HEK293 (cell line): ENCODE results near the gene STX2.
A peak's percentile ranks its signal among the peaks of the same experiment; 100 is the strongest.

Experiments
- CTCF ChIA-PET: fragments of 350-600 bp; formaldehyde crosslinking; extraction: SDS; loops from one replicate; lab custom pipeline; 2021; ENCODE audit warnings: antibody characterized with exemption; lab: Yijun Ruan, JAX
- POLR2A ChIA-PET: fragments of 300-600 bp; formaldehyde crosslinking; extraction: SDS; loops from one replicate; lab custom pipeline; 2020; ENCODE audit warnings: antibody characterized with exemption, inconsistent platforms; lab: Yijun Ruan, JAX
- H3K27ac ChIP-seq: fragments of 200-500 bp; sonication (Bioruptor generic); 2 replicates; pipeline ENCODE4 v1.5.1; 2014; ENCODE audit warnings: low read depth, low read length, control low read depth, inconsistent platforms; ENCODE audit errors: extremely low read depth
- H3K36me3 ChIP-seq, 2 experiments: fragments of 200-500 bp in 1 of 2; sonication (Bioruptor generic) in 1 of 2; 1 replicate in 1 of 2; 2 replicates in 1 of 2; pipeline ENCODE4 v1.5.1; 2014 to 2017; ENCODE audit warnings: inconsistent platforms in 2 of 2, low read length in 2 of 2; ENCODE audit not compliant: control insufficient read depth in 2 of 2, insufficient read depth in 1 of 2
- H3K4me1 ChIP-seq: fragments of 200-500 bp; sonication (Bioruptor generic); 2 replicates; pipeline ENCODE4 v1.5.1; 2014; ENCODE audit warnings: mild to moderate bottlenecking, low read length, inconsistent platforms; ENCODE audit not compliant: control insufficient read depth, insufficient read depth
- H3K4me3 ChIP-seq: 2 replicates; pipeline ENCODE4 v1.5.1; 2011; ENCODE audit warnings: low read depth, mild to moderate bottlenecking, control low read depth, low read length, moderate library complexity
- H3K9me3 ChIP-seq: fragments of 200-500 bp; sonication (Bioruptor generic); 2 replicates; pipeline ENCODE4 v1.5.1; 2014; ENCODE audit warnings: low read depth, low read length, inconsistent platforms; ENCODE audit not compliant: control insufficient read depth, insufficient read depth
- GLI2 ChIP-seq: fragments of 450-650 bp; formaldehyde crosslinking; IDR thresholded peaks from 2 replicates; pipeline ENCODE4; 2017; ENCODE audit warnings: missing biosample characterization, missing genetic modification characterization, low read depth, borderline replicate concordance
- IKZF3 ChIP-seq: fragments of 450-650 bp; IDR thresholded peaks from 2 replicates; pipeline ENCODE4 v1.5.0; 2018; ENCODE audit warnings: missing biosample characterization, mild to moderate bottlenecking, missing genetic modification characterization, moderate library complexity
- KLF1 ChIP-seq: fragments of 450-650 bp; formaldehyde crosslinking; IDR thresholded peaks from 2 replicates; pipeline ENCODE4 v1.5.1; 2016; ENCODE audit warnings: missing biosample characterization, missing genetic modification characterization
- KLF9 ChIP-seq: fragments of 450-650 bp; formaldehyde crosslinking; IDR thresholded peaks from 2 replicates; pipeline ENCODE4 v1.5.1; 2016; ENCODE audit warnings: missing biosample characterization, missing genetic modification characterization, low read depth
- TCF7L2 ChIP-seq: IDR thresholded peaks from 2 replicates; pipeline ENCODE4 v1.6.1; 2011; ENCODE audit warnings: low read depth, mild to moderate bottlenecking, inconsistent platforms, low read length, moderate library complexity, borderline replicate concordance
- TSHZ1 ChIP-seq: fragments of 450-650 bp; formaldehyde crosslinking; IDR thresholded peaks from 2 replicates; pipeline ENCODE4 v1.5.1; 2016; ENCODE audit warnings: missing biosample characterization, missing genetic modification characterization, borderline replicate concordance
- ZBTB1 ChIP-seq: fragments of 450-650 bp; formaldehyde crosslinking; IDR thresholded peaks from 2 replicates; pipeline ENCODE4 v1.5.1; 2016; ENCODE audit warnings: missing biosample characterization, missing genetic modification characterization
- ZBTB10 ChIP-seq: fragments of 450-650 bp; formaldehyde crosslinking; IDR thresholded peaks from 2 replicates; pipeline ENCODE4 v1.5.1; 2016; ENCODE audit warnings: missing biosample characterization, missing genetic modification characterization
- ZFP69B ChIP-seq: fragments of 450-650 bp; formaldehyde crosslinking; IDR thresholded peaks from 2 replicates; pipeline ENCODE4 v1.5.1; 2016; ENCODE audit warnings: missing biosample characterization, missing genetic modification characterization
- ZNF121 ChIP-seq: fragments of 450-650 bp; formaldehyde crosslinking; IDR thresholded peaks from 2 replicates; pipeline ENCODE4 v1.5.1; 2016; ENCODE audit warnings: missing biosample characterization, missing genetic modification characterization
- ZNF155 ChIP-seq: fragments of 450-650 bp; formaldehyde crosslinking; IDR thresholded peaks from 2 replicates; pipeline ENCODE4 v1.5.1; 2016; ENCODE audit warnings: missing biosample characterization, missing genetic modification characterization
- ZNF214 ChIP-seq: fragments of 450-650 bp; formaldehyde crosslinking; IDR thresholded peaks from 2 replicates; pipeline ENCODE4 v1.5.1; 2017; ENCODE audit warnings: missing biosample characterization, mild to moderate bottlenecking, missing genetic modification characterization, borderline replicate concordance
- ZNF221 ChIP-seq: fragments of 450-650 bp; formaldehyde crosslinking; IDR thresholded peaks from 2 replicates; pipeline ENCODE4 v1.5.1; 2017; ENCODE audit warnings: missing biosample characterization, missing genetic modification characterization, borderline replicate concordance
- ZNF510 ChIP-seq: fragments of 450-650 bp; formaldehyde crosslinking; IDR thresholded peaks from 2 replicates; pipeline ENCODE4 v1.5.1; 2018; ENCODE audit warnings: mild to moderate bottlenecking, missing genetic modification characterization, missing biosample characterization; ENCODE audit not compliant: insufficient replicate concordance
- ZNF521 ChIP-seq: fragments of 450-650 bp; formaldehyde crosslinking; IDR thresholded peaks from 2 replicates; pipeline ENCODE4 v1.5.1; 2017; ENCODE audit warnings: missing biosample characterization, mild to moderate bottlenecking, missing genetic modification characterization
- ZNF768 ChIP-seq: fragments of 450-650 bp; formaldehyde crosslinking; IDR thresholded peaks from 2 replicates; pipeline ENCODE4 v1.5.1; 2018; ENCODE audit warnings: missing biosample characterization, mild to moderate bottlenecking, missing genetic modification characterization
- ZNF830 ChIP-seq: fragments of 450-650 bp; IDR thresholded peaks from 2 replicates; pipeline ENCODE4 v1.5.0; 2018; ENCODE audit warnings: missing biosample characterization, missing genetic modification characterization, low read depth, mild to moderate bottlenecking, moderate library complexity
- TF ChIP-seq, protein P1 (sequence below): fragments of 450-650 bp; formaldehyde crosslinking; IDR thresholded peaks from 2 replicates; pipeline ENCODE4 v1.5.1; 2016; ENCODE audit warnings: missing biosample characterization, missing genetic modification characterization
- TF ChIP-seq, protein P2 (sequence below): fragments of 450-650 bp; IDR thresholded peaks from 2 replicates; pipeline ENCODE4 v1.5.1; 2018; ENCODE audit warnings: missing biosample characterization, missing genetic modification characterization
- TF ChIP-seq, protein P3 (sequence below): fragments of 450-650 bp; formaldehyde crosslinking; IDR thresholded peaks from 2 replicates; pipeline ENCODE4 v1.5.1; 2017; ENCODE audit warnings: missing biosample characterization, missing genetic modification characterization
- TF ChIP-seq, protein P4 (sequence below): fragments of 450-650 bp; formaldehyde crosslinking; IDR thresholded peaks from 2 replicates; pipeline ENCODE4 v1.5.1; 2017; ENCODE audit warnings: missing biosample characterization, missing genetic modification characterization

The STX2 gene

DNA sequence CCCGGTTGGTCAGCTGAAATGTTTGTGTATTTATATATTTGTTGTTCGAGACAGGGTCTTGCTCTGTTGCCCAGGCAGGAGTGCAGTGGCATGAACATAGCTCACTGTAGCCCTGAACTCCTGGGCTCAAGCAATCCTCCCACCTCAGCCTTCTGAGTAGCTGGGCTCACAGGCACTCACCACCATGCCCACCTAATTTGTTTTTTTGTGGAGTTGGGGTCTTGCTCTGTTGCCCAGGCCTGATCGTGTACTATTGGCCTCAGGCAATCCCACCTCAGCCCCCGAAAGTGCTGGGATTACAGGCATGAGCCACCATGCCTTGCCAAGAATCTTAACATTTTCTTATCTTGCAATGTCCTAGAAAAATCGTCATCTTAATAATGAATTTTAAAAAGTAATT, 36.1 kb upstream of the STX2 start:
- H3K36me3 ChIP-seq, result peaks cover 27 to 51% of the 10 kb centered on the region in 2 experiments
- H3K4me3 ChIP-seq, result no peak overlapping the region
- TF ChIP-seq ZNF121 (tag by site-specific recombination), result peak; percentile 99
- no peak for TF ChIP-seq ZFP69B (tag by site-specific recombination)
- TF ChIP-seq, all 188 proteins: peak for 1
- Histone ChIP-seq H3K4me1 (peaks cover 5% of the 10 kb centered on the region; the same call in 1 of the 2 replicates), H3K27ac (no peak overlapping the region), H3K9me3 (no peaks in the 10 kb centered on the region)
- CTCF ChIA-PET, result interaction anchor here (0.7 kb wide), 1 partner anchor 49 kb away, joined by 3 read pairs; no protein-coding TSS in a partner anchor
- POLR2A ChIA-PET, result no interaction called here

DNA sequence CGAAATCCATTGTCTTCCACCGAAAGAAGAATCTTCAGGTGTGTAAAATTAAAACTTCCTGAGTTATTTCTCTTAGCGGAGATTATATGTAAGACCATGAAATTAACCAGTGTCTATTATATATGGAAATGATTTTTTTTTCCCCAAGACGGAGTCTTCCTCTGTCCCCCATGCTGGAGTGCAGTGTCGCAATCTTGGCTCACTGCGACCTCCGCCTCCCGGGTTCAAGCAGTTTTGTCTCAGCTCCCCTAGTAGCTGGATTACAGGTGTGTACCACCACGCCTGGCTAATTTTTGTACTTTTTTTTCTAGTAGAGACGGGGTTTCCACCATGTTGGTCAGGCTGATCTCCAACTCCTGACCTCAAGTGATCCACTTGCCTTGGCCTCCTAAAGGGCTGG, 35.6 kb upstream of the STX2 start:
- CTCF ChIA-PET, result interaction anchor here (0.7 kb wide), 1 partner anchor 48 kb away, joined by 3 read pairs; no protein-coding TSS in a partner anchor
- peaks cover 27 to 51% of the 10 kb centered on the region in 2 experiments for H3K36me3 ChIP-seq
- TF ChIP-seq GLI2 (tag by site-specific recombination) (no peak), ZNF830 (tag by site-specific recombination) (no peak), ZBTB1 (no peak), ZNF521 (no peak), ZNF510 (tag by site-specific recombination) (no peak), KLF1 (tag by site-specific recombination) (no peak), ZNF221 (tag by site-specific recombination) (no peak), ZNF155 (tag by site-specific recombination) (no peak), TSHZ1 (tag by site-specific recombination) (no peak), IKZF3 (no peak), ZNF768 (no peak), ZNF214 (tag by site-specific recombination) (no peak), ZBTB10 (no peak), KLF9 (no peak), TCF7L2 (no peak)
- TF ChIP-seq, protein P1, sequence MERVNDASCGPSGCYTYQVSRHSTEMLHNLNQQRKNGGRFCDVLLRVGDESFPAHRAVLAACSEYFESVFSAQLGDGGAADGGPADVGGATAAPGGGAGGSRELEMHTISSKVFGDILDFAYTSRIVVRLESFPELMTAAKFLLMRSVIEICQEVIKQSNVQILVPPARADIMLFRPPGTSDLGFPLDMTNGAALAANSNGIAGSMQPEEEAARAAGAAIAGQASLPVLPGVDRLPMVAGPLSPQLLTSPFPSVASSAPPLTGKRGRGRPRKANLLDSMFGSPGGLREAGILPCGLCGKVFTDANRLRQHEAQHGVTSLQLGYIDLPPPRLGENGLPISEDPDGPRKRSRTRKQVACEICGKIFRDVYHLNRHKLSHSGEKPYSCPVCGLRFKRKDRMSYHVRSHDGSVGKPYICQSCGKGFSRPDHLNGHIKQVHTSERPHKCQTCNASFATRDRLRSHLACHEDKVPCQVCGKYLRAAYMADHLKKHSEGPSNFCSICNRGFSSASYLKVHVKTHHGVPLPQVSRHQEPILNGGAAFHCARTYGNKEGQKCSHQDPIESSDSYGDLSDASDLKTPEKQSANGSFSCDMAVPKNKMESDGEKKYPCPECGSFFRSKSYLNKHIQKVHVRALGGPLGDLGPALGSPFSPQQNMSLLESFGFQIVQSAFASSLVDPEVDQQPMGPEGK (tag by site-specific recombination), result no peak
- TF ChIP-seq, protein P2, sequence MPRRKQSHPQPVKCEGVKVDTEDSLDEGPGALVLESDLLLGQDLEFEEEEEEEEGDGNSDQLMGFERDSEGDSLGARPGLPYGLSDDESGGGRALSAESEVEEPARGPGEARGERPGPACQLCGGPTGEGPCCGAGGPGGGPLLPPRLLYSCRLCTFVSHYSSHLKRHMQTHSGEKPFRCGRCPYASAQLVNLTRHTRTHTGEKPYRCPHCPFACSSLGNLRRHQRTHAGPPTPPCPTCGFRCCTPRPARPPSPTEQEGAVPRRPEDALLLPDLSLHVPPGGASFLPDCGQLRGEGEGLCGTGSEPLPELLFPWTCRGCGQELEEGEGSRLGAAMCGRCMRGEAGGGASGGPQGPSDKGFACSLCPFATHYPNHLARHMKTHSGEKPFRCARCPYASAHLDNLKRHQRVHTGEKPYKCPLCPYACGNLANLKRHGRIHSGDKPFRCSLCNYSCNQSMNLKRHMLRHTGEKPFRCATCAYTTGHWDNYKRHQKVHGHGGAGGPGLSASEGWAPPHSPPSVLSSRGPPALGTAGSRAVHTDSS (tag by site-specific recombination), result no peak
- TF ChIP-seq, protein P3, sequence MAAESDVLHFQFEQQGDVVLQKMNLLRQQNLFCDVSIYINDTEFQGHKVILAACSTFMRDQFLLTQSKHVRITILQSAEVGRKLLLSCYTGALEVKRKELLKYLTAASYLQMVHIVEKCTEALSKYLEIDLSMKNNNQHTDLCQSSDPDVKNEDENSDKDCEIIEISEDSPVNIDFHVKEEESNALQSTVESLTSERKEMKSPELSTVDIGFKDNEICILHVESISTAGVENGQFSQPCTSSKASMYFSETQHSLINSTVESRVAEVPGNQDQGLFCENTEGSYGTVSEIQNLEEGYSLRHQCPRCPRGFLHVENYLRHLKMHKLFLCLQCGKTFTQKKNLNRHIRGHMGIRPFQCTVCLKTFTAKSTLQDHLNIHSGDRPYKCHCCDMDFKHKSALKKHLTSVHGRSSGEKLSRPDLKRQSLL, result no peak
- TF ChIP-seq, protein P4, sequence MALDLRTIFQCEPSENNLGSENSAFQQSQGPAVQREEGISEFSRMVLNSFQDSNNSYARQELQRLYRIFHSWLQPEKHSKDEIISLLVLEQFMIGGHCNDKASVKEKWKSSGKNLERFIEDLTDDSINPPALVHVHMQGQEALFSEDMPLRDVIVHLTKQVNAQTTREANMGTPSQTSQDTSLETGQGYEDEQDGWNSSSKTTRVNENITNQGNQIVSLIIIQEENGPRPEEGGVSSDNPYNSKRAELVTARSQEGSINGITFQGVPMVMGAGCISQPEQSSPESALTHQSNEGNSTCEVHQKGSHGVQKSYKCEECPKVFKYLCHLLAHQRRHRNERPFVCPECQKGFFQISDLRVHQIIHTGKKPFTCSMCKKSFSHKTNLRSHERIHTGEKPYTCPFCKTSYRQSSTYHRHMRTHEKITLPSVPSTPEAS (tag by site-specific recombination), result no peak
- TF ChIP-seq, all 188 proteins: peak for 0
- Histone ChIP-seq H3K4me1 (peaks cover 5% of the 10 kb centered on the region; the same call in 1 of the 2 replicates), H3K4me3 (no peak overlapping the region), H3K27ac (no peak overlapping the region), H3K9me3 (no peaks in the 10 kb centered on the region)
- POLR2A ChIA-PET, result no interaction called here
